Measurements from ENCODE around the gene ABCB4. TPM values are rescaled to one million over a fixed set of nuclear protein-coding genes. Genes with fewer than 3 reads are reported as not detected.

Gene ABCB4
- total RNA-seq, 1 donor = 0.81 TPM

GRCh38 chr7:87480386-87480785, 4.9 kb upstream of the ABCB4 start:
- DNase-seq (ENCODE audit: low read depth) = no peak
- H3K4me3 ChIP-seq (ENCODE audit: low read depth, low read length) = no peak overlapping the region
- no peak for TF ChIP-seq CTCF (IDR thresholded peaks at IDR 0.05; ENCODE audit: insufficient read depth, low read length)

- no peak for DNase-seq (ENCODE audit: low read depth)
- TF ChIP-seq CTCF (IDR thresholded peaks at IDR 0.05; ENCODE audit: insufficient read depth, low read length) = no peak
- no peak overlapping the region for H3K4me3 ChIP-seq (ENCODE audit: low read depth, low read length)
Observed at GRCh38 chr7:87479951-87480350, 4.5 kb upstream of the ABCB4 start.

GRCh38 chr7:87476179-87476557, 688 bp upstream of the ABCB4 start:
- no peak for TF ChIP-seq CTCF (IDR thresholded peaks at IDR 0.05; ENCODE audit: insufficient read depth, low read length)
- H3K4me3 ChIP-seq (ENCODE audit: low read depth, low read length) = no peak overlapping the region
- DNase-seq (ENCODE audit: low read depth) = no peak

GRCh38 chr7:87474533-87475358, 734 bp downstream of the ABCB4 start:
- peak; percentile 9 for DNase-seq (ENCODE audit: low read depth)
- no peak for TF ChIP-seq CTCF (IDR thresholded peaks at IDR 0.05; ENCODE audit: insufficient read depth, low read length)
- peak overlapping the region; percentile 29 for H3K4me3 ChIP-seq (ENCODE audit: low read depth, low read length)

GRCh38 chr7:87473986-87474385, 1.5 kb downstream of the ABCB4 start:
- TF ChIP-seq CTCF (IDR thresholded peaks at IDR 0.05; ENCODE audit: insufficient read depth, low read length) = no peak
- DNase-seq (ENCODE audit: low read depth) = peak; percentile 4

GRCh38 chr7:87473192-87473591, 2.3 kb downstream of the ABCB4 start:
- DNase-seq (ENCODE audit: low read depth) = no peak
- no peak overlapping the region for H3K4me3 ChIP-seq (ENCODE audit: low read depth, low read length)
- TF ChIP-seq CTCF (IDR thresholded peaks at IDR 0.05; ENCODE audit: insufficient read depth, low read length) = no peak

More at GRCh38 chr7:87473986-87474385, 1.5 kb downstream of the ABCB4 start:
- H3K4me3 ChIP-seq (ENCODE audit: low read depth, low read length) = no peak overlapping the region
